ENCODE measurements around the gene MRPL14.

GRCh38 chr6:44105146-44105545 lies 22.1 kb downstream of the MRPL14 start:
- TF ChIP-seq CTCF (conservative IDR thresholded peaks at IDR 0.05; ENCODE audit: low read depth in 2 of 2) (no peak), EZH2phosphoT487 (IDR thresholded peaks at IDR 0.05; ENCODE audit: unreplicated experiment) (no peak), EZH2 (IDR thresholded peaks at IDR 0.05; ENCODE audit: low read depth, unreplicated experiment) (no peak), POLR2AphosphoS5 (IDR thresholded peaks at IDR 0.05; ENCODE audit: low read depth) (no peak), REST (IDR thresholded peaks at IDR 0.05; ENCODE audit: unreplicated experiment) (no peak)

Data from GM23338 (cell line).